Neutrophil (primary cell): ENCODE measurements around the gene ENKUR.

Experiments used
- H3K27ac ChIP-seq: fragments of 200-600 bp; sonication (generic); 2 replicates; pipeline ENCODE4 v1.5.1; 2016; ENCODE audit warnings: mild to moderate bottlenecking, moderate library complexity
- H3K27me3 ChIP-seq: fragments of 200-600 bp; sonication (generic); 2 replicates; pipeline ENCODE4 v1.6.0; 2016; ENCODE audit warnings: mild to moderate bottlenecking
- H3K36me3 ChIP-seq: fragments of 200-600 bp; sonication (generic); 2 replicates; pipeline ENCODE4 v1.5.1; 2017
- H3K4me1 ChIP-seq, 2 experiments: fragments of 200-600 bp in 1 of 2; sonication (generic) in 1 of 2; 1 replicate in 1 of 2; 2 replicates in 1 of 2; pipeline versions ENCODE4 v1.5.1 to v1.6.1; 2013 to 2016; ENCODE audit warnings: low read depth in 1 of 2, low read length in 1 of 2, mild to moderate bottlenecking in 1 of 2, moderate library complexity in 1 of 2; ENCODE audit not compliant: control insufficient read depth in 1 of 2, insufficient read depth in 1 of 2
- H3K4me3 ChIP-seq, 2 experiments: fragments of 200-600 bp in 1 of 2; sonication (generic) in 1 of 2; 1 replicate in 1 of 2; 2 replicates in 1 of 2; pipeline ENCODE4 v1.5.1; 2013 to 2016; ENCODE audit warnings: low read depth in 1 of 2, low read length in 1 of 2, mild to moderate bottlenecking in 1 of 2, moderate library complexity in 1 of 2
- H3K9me3 ChIP-seq: fragments of 200-600 bp; sonication (generic); 2 replicates; pipeline ENCODE4 v1.5.1; 2016
- CTCF ChIP-seq: fragments of 200-600 bp; sonication (generic); IDR thresholded peaks from 2 replicates; pipeline ENCODE4 v1.5.1; 2016; ENCODE audit warnings: antibody characterized with exemption

The ENKUR gene

GRCh38 chr10:24952143-24952706, 63.7 kb downstream of the ENKUR start, which contains the start of gene PRTFDC1:
TSS of gene PRTFDC1 (minus strand) at chr10:24952606. CDS start at chr10:24952575, 31 bp downstream.
- H3K36me3 ChIP-seq: no peaks in the 10 kb centered on the region
- H3K4me3 ChIP-seq: no peak within 1 kb of the TSS
- peaks cover 53% of the 10 kb centered on the region for H3K27me3 ChIP-seq
- TF ChIP-seq CTCF: no peak
- no peak within 1 kb of the TSS for H3K27ac ChIP-seq
- H3K4me1 ChIP-seq: peaks cover 0 to 3% of the 10 kb centered on the region in 2 experiments
- no peaks in the 10 kb centered on the region for H3K9me3 ChIP-seq

GRCh38 chr10:24951201-24952142, 64.5 kb downstream of the ENKUR start:
- TF ChIP-seq CTCF: no peak
- H3K9me3 ChIP-seq: no peaks in the 10 kb centered on the region
- no peak overlapping the region for H3K27ac ChIP-seq
- H3K4me3 ChIP-seq: no peak overlapping the region
- peaks cover 0 to 3% of the 10 kb centered on the region in 2 experiments for H3K4me1 ChIP-seq
- H3K27me3 ChIP-seq: peaks cover 53% of the 10 kb centered on the region
- H3K36me3 ChIP-seq: no peaks in the 10 kb centered on the region

GRCh38 chr10:24950439-24950838, 65.5 kb downstream of the ENKUR start:
- Histone ChIP-seq H3K4me1 (peaks cover 0 to 3% of the 10 kb centered on the region in 2 experiments), H3K9me3 (no peaks in the 10 kb centered on the region), H3K27ac (no peak overlapping the region), H3K4me3 (no peak overlapping the region), H3K27me3 (peaks cover 53% of the 10 kb centered on the region), H3K36me3 (no peaks in the 10 kb centered on the region)
- TF ChIP-seq CTCF: no peak

- no peaks in the 10 kb centered on the region for H3K9me3 ChIP-seq
- H3K4me3 ChIP-seq: no peak overlapping the region
- H3K27me3 ChIP-seq: peaks cover 50% of the 10 kb centered on the region
- H3K27ac ChIP-seq: no peak overlapping the region
- no peaks in the 10 kb centered on the region for H3K36me3 ChIP-seq
- peaks cover 0 to 3% of the 10 kb centered on the region in 2 experiments for H3K4me1 ChIP-seq
- TF ChIP-seq CTCF: no peak
Measured at GRCh38 chr10:24949616-24950015, 66.3 kb downstream of the ENKUR start.

GRCh38 chr10:24947304-24948097, 68.5 kb downstream of the ENKUR start:
- no peak for TF ChIP-seq CTCF
- peaks cover 28% of the 10 kb centered on the region for H3K27me3 ChIP-seq
- H3K27ac ChIP-seq: no peak overlapping the region

More at GRCh38 chr10:24947304-24948097, 68.5 kb downstream of the ENKUR start:
- Histone ChIP-seq H3K4me3 (no peak overlapping the region), H3K9me3 (no peaks in the 10 kb centered on the region), H3K4me1 (peaks cover 0 to 3% of the 10 kb centered on the region in 2 experiments), H3K36me3 (no peaks in the 10 kb centered on the region)
